Fibroblast of pulmonary artery (primary cell): ENCODE results near the gene SFXN3.
A peak's percentile ranks its signal among the peaks of the same experiment; 100 is the strongest.

ENCODE experiments used
- DNase-seq: peaks from one replicate; pipeline ENCODE4 v3.0.0-alpha.2; 2010; ENCODE audit warnings: low read depth
- H3K4me3 ChIP-seq: replicated peaks from 2 replicates; pipeline ENCODE4 v1.5.1; 2011; ENCODE audit warnings: low read depth, mild to moderate bottlenecking, control low read depth, low read length, moderate library complexity
- TF ChIP-seq, protein P1 (sequence below): IDR thresholded peaks from 2 replicates; pipeline ENCODE4 v1.5.1; 2011; ENCODE audit warnings: mild to moderate bottlenecking, control low read depth, low read length, inconsistent platforms; ENCODE audit errors: missing control alignments

SFXN3 gene

DNA sequence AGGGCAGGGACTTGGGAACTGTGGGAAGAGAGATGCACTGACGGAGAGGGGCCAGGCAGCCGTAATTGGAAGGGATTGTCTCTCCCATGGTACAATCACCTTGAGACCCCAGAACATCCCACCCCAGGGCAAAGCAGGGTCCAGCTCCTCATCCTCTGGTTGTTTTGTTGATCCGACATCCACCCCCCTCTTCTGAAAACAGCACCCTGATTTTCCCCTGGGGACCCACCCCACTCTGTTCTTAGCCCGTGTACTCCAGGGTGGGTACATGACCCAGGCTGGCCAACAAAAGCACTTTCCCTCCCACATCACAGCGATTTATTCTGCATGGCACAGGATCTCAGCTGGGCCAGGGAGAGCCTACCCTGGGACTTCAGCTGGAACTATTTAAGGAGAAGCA is 14.2 kb upstream of the SFXN3 start:
- TF ChIP-seq, protein P1, sequence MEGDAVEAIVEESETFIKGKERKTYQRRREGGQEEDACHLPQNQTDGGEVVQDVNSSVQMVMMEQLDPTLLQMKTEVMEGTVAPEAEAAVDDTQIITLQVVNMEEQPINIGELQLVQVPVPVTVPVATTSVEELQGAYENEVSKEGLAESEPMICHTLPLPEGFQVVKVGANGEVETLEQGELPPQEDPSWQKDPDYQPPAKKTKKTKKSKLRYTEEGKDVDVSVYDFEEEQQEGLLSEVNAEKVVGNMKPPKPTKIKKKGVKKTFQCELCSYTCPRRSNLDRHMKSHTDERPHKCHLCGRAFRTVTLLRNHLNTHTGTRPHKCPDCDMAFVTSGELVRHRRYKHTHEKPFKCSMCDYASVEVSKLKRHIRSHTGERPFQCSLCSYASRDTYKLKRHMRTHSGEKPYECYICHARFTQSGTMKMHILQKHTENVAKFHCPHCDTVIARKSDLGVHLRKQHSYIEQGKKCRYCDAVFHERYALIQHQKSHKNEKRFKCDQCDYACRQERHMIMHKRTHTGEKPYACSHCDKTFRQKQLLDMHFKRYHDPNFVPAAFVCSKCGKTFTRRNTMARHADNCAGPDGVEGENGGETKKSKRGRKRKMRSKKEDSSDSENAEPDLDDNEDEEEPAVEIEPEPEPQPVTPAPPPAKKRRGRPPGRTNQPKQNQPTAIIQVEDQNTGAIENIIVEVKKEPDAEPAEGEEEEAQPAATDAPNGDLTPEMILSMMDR: no peak
- no peak overlapping the region for H3K4me3 ChIP-seq
- no peak for DNase-seq

DNA sequence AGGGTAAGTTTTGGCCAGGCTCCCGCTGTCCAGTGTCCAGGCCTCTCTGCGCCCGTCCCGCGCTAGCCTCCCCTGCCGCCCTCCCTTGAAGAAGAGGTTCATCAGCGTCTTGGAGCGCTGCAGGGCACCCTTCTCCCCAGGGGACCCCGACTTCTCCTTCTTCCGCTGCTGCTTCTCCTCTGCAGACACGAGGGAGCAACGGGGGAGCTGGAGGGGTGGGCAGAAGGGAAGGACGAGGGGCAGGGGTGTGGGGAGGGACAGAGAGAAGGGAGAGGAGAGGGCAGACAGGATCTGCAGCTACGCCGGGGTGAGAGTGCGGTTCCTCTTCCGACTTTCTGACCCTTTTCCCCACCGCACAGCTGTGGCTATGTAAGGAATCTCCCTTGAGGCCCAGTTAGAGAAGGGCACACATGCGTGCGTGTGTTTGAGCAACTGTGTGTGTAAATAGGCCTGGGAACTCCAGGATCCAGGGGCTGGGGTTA is 12.9 kb upstream of the SFXN3 start:
- TF ChIP-seq, protein P1: no peak
- no peak for DNase-seq
- H3K4me3 ChIP-seq: no peak overlapping the region

DNA sequence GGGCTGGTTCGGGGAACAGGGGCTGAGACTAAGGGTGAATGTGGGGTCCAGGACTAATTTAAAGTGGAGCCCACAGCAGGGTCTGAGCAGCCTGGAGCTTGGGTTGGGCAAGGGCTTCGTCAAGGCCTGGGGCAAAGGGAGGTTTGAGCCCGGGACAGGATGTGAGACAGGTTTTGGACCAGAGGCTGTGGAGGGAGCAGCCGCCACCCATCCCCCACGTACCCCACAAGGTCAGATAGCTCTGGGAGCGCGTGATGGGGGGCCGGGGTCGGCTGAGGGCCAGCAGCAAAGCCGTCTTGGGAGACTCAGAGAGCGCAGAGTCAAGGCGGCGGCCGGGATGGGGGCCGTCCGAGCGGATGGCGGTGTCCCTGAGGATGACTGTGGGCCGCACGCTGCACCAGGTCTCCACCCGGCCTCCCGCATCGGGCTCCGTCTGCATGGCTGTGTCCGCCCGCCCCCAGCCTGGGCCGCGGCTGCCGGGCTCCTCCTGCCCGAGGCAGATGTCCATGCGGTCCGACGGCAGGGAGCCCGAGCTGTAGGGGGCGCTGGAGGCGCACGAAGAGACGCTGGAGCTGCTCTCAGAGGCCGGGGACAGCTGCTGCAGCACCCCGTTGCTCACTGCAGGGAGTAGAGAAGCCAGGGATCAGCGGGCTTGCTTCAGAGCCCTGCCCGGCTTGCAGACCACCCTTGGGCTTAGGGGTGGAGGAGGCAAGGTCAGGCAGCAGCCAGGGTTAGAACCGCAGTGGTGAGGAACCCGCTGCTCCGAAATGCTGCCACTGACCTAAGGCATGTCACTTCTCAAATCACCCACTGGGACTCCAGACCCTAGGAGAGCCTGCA is 12.2 kb upstream of the SFXN3 start:
- TF ChIP-seq, protein P1: peak; percentile 71
- H3K4me3 ChIP-seq: no peak overlapping the region
- DNase-seq: peak; percentile 83

DNA sequence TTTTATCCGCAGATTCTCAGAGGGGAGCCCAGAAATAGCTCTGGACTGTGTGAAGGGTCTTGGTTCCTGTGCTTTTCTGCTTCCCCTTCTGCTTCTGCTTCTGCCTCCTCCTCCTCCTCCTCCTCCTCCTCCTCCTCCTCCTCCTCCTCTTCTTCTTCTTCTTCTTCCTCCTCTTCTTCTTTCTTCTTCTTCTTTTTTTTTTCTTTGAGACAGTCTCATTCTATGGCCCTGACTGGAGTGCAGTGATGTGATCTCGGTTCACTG is 11.7 kb upstream of the SFXN3 start:
- DNase-seq: no peak
- TF ChIP-seq, protein P1: no peak
- no peak overlapping the region for H3K4me3 ChIP-seq

DNA sequence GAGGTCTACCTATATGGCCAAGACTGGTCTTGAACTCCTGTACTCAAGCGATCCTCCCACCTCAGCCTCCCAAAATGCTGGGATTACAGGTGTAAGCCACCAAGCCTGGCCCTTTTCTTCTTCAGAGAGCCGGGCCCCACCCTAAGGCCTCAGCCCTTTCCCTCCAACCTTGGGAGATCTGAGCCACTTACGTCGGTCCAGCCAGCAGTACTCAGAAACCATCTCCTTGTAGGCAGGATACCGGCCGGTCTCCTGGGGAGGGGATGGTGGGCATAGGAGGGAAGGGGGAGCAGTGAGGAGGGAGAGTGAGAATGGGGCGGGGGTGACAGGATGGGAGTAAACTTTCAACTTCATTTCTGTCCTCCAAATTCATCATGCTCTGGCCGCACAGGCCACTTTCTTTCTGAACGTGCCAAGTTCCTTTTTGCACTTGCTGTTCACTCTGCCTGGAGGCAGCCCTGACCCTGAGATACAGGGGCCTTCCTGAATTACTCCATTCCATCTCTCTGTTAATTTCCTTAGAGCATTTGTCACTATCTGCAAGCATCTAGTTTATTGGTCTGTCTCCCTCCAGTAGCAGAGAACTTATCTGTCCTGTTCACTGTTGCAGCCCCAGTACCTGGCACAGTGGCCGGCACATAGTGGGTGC is 10.5 kb upstream of the SFXN3 start:
- H3K4me3 ChIP-seq: no peak overlapping the region
- DNase-seq: no peak
- TF ChIP-seq, protein P1: no peak

DNA sequence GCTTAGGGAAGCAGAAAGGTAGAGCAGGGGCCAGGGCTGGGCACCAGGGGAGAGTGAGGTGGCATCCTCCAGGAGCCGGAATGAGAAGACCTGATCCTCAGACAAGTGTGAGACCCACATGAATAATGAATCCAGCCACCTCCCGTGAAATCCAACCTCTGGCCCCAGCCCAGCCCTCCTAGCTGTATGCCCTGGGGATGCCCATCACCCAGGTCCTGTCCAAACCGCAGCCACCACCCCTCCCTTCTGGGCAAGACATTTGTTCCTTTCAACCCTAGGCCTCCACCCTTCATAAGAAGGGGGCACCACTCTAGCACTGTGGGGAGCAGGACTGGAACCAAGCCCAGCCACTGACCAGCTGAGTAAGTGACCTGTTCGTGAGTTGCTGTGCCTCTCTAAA is 9.8 kb upstream of the SFXN3 start:
- TF ChIP-seq, protein P1: no peak

More for the DNA sequence above, 9.8 kb upstream of the SFXN3 start:
- no peak overlapping the region for H3K4me3 ChIP-seq
- no peak for DNase-seq
